Suppressor macrophage (primary cell): Measurements from ENCODE around the gene SP2.
A peak's percentile ranks its signal among the peaks of the same experiment; 100 is the strongest.

ENCODE experiments used
- DNase-seq, 4 experiments: peaks; one replicate each; pipeline ENCODE4 v3.0.0-alpha.2; 2020 to 2022
- total RNA-seq, 17 experiments: gene quantifications; one replicate each; lab custom pipeline; 2026; ENCODE audit warnings: mixed read lengths in 6 of 17, inconsistent platforms in 3 of 17; lab: John Stamatoyannopoulos, UW

SP2 gene
- 1.2 to 15.7 (median 2.5) reads per million in 17 experiments for total RNA-seq

- DNase-seq: peak; percentile 99 to 100 (median 100)
These were observed at the start of gene SP2 for GRCh38 chr17:47895856-47896671. SP2 (plus strand) TSS chr17:47896236; CDS start chr17:47896287, 51 bp downstream.

GRCh38 chr17:47846716-47847340 lies 49.2 kb upstream of the SP2 start:
- no peak for DNase-seq

GRCh38 chr17:47847341-47848197 lies 48.5 kb upstream of the SP2 start:
- DNase-seq: peak in 2 of 4 experiments; percentile 31 to 61

GRCh38 chr17:47848198-47848513 lies 47.9 kb upstream of the SP2 start:
- no peak for DNase-seq

GRCh38 chr17:47850373-47850691 lies 45.7 kb upstream of the SP2 start:
- no peak for DNase-seq

- peak in 3 of 4 experiments; percentile 26 to 64 (median 46) for DNase-seq
These were observed 45.1 kb upstream of the SP2 start, which contains the start of gene SP6 for GRCh38 chr17:47850692-47851573. SP6 (minus strand) TSS chr17:47851163; CDS start chr17:47848429, 2,734 bp downstream.

GRCh38 chr17:47851764-47852112 lies 44.3 kb upstream of the SP2 start:
- DNase-seq: no peak

GRCh38 chr17:47852113-47852949 lies 43.7 kb upstream of the SP2 start:
- peak; percentile 55 to 80 (median 70) for DNase-seq

- DNase-seq: no peak
These were observed 42.4 kb upstream of the SP2 start for GRCh38 chr17:47853616-47854015.

- DNase-seq: no peak
These were observed 40.3 kb upstream of the SP2 start for GRCh38 chr17:47855737-47856136.

- DNase-seq: no peak
These were observed 39.2 kb upstream of the SP2 start for GRCh38 chr17:47856830-47857229.

GRCh38 chr17:47857551-47858455 lies 38.2 kb upstream of the SP2 start:
- DNase-seq: peak; percentile 40 to 71 (median 62)

- DNase-seq: no peak
These were observed 35.6 kb upstream of the SP2 start for GRCh38 chr17:47860386-47860785.

GRCh38 chr17:47862621-47863440 lies 33.2 kb upstream of the SP2 start:
- DNase-seq: peak in 2 of 4 experiments; percentile 30 to 45

GRCh38 chr17:47864791-47865216 lies 31.2 kb upstream of the SP2 start:
- DNase-seq: no peak

GRCh38 chr17:47866941-47867340 lies 29.1 kb upstream of the SP2 start:
- no peak for DNase-seq

GRCh38 chr17:47867813-47868533 lies 28.1 kb upstream of the SP2 start:
- no peak for DNase-seq

- DNase-seq: no peak
These were observed 26.9 kb upstream of the SP2 start for GRCh38 chr17:47869114-47869513.
